Omental fat pad (tissue), 4 donors: ENCODE results near the gene DFFB. TPM values are rescaled to one million over a fixed set of nuclear protein-coding genes. Genes with fewer than 3 reads are reported as not detected.

ENCODE experiments used
- ATAC-seq: fragments of 150-250 bp; one replicate; pipeline ENCODE4 v1.9.1; 2016; ENCODE audit warnings: mild to moderate bottlenecking, moderate library complexity; ENCODE audit not compliant: low FRiP score
- DNase-seq: peaks from one replicate; pipeline ENCODE4 v3.0.0-alpha.2; 2019; ENCODE audit warnings: low spot score
- CTCF ChIP-seq, 3 donors: fragments of 450-650 bp; IDR thresholded peaks; one replicate each; pipeline ENCODE4 v1.5.1; 2016 to 2017; ENCODE audit warnings: antibody characterized with exemption in 3 of 3, mild to moderate bottlenecking in 3 of 3, moderate library complexity in 2 of 3
- total RNA-seq, 4 donors: library from RNA; depleted of rRNA; stranded (reverse); fragments of >200 nt; gene quantifications; one replicate each; pipeline ENCODE4 v1.1.0, GENCODE V29; 2016

Gene DFFB
- total RNA-seq, 4 donors from 2014 or later: 4.6 to 16.2 (median 6.9) TPM

GRCh38 chr1:3814771-3815561, 42.3 kb upstream of the DFFB start:
- ATAC-seq (no peak), DNase-seq (no peak)
- TF ChIP-seq CTCF (IDR thresholded peaks at IDR 0.05): no peak

- TF ChIP-seq CTCF (IDR thresholded peaks at IDR 0.05): no peak
- ATAC-seq (no peak), DNase-seq (no peak)
Measured at GRCh38 chr1:3816331-3817137, 40.7 kb upstream of the DFFB start.

- DNase-seq (no peak), ATAC-seq (no peak)
- no peak for TF ChIP-seq CTCF (IDR thresholded peaks at IDR 0.05)
Measured at GRCh38 chr1:3817138-3817740, 40.0 kb upstream of the DFFB start.

GRCh38 chr1:3817821-3818597, 39.3 kb upstream of the DFFB start:
- ATAC-seq (no peak), DNase-seq (no peak)
- TF ChIP-seq CTCF (IDR thresholded peaks at IDR 0.05): no peak

- DNase-seq: no peak
- ATAC-seq: no peak
- TF ChIP-seq CTCF (IDR thresholded peaks at IDR 0.05): no peak
Measured at GRCh38 chr1:3819771-3820200, 37.5 kb upstream of the DFFB start.

GRCh38 chr1:3820316-3820715, 37.0 kb upstream of the DFFB start:
- no peak for TF ChIP-seq CTCF (IDR thresholded peaks at IDR 0.05)
- DNase-seq (no peak), ATAC-seq (no peak)
